H1 (cell line): Measurements from ENCODE around the gene KRCC1. TPM values are rescaled to one million over a fixed set of nuclear protein-coding genes. Genes with fewer than 3 reads are reported as not detected.
A peak's percentile ranks its signal among the peaks of the same experiment; 100 is the strongest.

Experiments
- CTCF ChIA-PET: fragments of 300-600 bp; sonication (Branson Sonifier 250); formaldehyde crosslinking; loops from one replicate; lab custom pipeline; 2021; ENCODE audit not compliant: partially characterized antibody; lab: Charles Lee
- POLR2A ChIA-PET: fragments of 300-600 bp; sonication (Branson Sonifier 250); formaldehyde crosslinking; loops from one replicate; lab custom pipeline; 2021; ENCODE audit warnings: inconsistent platforms; ENCODE audit not compliant: partially characterized antibody; lab: Charles Lee
- DNase-seq, 2 experiments: peaks; one replicate each; pipeline versions ENCODE4 v3.0.0 to v3.0.0-alpha.2; 2010 to 2022; ENCODE audit warnings: low spot score in 2 of 2, low read depth in 1 of 2, mixed read lengths in 1 of 2
- FAIRE-seq: peaks from 2 replicates; lab custom pipeline; 2011; peaks lifted over from hg19 to GRCh38; lab: Jason Lieb, UNC
- H2AFZ ChIP-seq: 2 replicates; pipeline ENCODE4 v1.8.1; 2012; ENCODE audit warnings: low read length, inconsistent platforms
- H2AK5ac ChIP-seq: 2 replicates; pipeline ENCODE4 v1.6.1; 2013; ENCODE audit warnings: low read depth, low read length
- H2BK120ac ChIP-seq: replicated peaks from 2 replicates; pipeline ENCODE3; 2013; ENCODE audit warnings: low read depth, low read length, inconsistent platforms
- H2BK12ac ChIP-seq: 2 replicates; pipeline ENCODE4 v1.6.1; 2013; ENCODE audit warnings: low read depth, low read length
- H2BK15ac ChIP-seq: 2 replicates; pipeline ENCODE4 v1.6.1; 2013; ENCODE audit warnings: low read length
- H2BK20ac ChIP-seq: 2 replicates; pipeline ENCODE4 v1.6.1; 2013; ENCODE audit warnings: low read length
- H2BK5ac ChIP-seq: 2 replicates; pipeline ENCODE4 v1.6.1; 2013; ENCODE audit warnings: low read depth, low read length
- H3K14ac ChIP-seq: 2 replicates; pipeline ENCODE4 v1.6.1; 2013; ENCODE audit warnings: inconsistent platforms; ENCODE audit not compliant: insufficient read length
- H3K18ac ChIP-seq: 2 replicates; pipeline ENCODE4 v1.6.1; 2013; ENCODE audit warnings: low read length; ENCODE audit errors: extremely low read depth
- H3K23ac ChIP-seq: 2 replicates; pipeline ENCODE4 v1.6.1; 2013; ENCODE audit warnings: inconsistent platforms; ENCODE audit not compliant: insufficient read length
- H3K23me2 ChIP-seq: 2 replicates; pipeline ENCODE4 v1.6.1; 2013; ENCODE audit warnings: low read depth, low read length
- H3K27ac ChIP-seq: 2 replicates; pipeline ENCODE4 v1.6.1; 2011; ENCODE audit warnings: low read depth, low read length, inconsistent platforms
- H3K27me3 ChIP-seq, 4 experiments: replicated peaks in 1 of 4; 1 replicate in 1 of 4; 2 replicates in 3 of 4; pipeline versions ENCODE4 v1.6.1 to v1.8.1; 2011 to 2013; ENCODE audit warnings: low read length in 3 of 4, mild to moderate bottlenecking in 3 of 4, inconsistent platforms in 2 of 4, mixed read lengths in 2 of 4, moderate library complexity in 1 of 4; ENCODE audit not compliant: control insufficient read depth in 3 of 4, insufficient read depth in 3 of 4; ENCODE audit errors: extremely low read depth in 1 of 4
- H3K36me3 ChIP-seq, 4 experiments: 2 replicates each; pipeline versions ENCODE4 v1.6.1 to v1.8.1; 2011 to 2013; ENCODE audit warnings: mild to moderate bottlenecking in 4 of 4, low read length in 3 of 4, moderate library complexity in 2 of 4, control low read depth in 1 of 4, inconsistent platforms in 1 of 4; ENCODE audit not compliant: insufficient read depth in 4 of 4, control insufficient read depth in 2 of 4
- H3K4ac ChIP-seq: replicated peaks from 2 replicates; pipeline ENCODE3; 2013; ENCODE audit warnings: low read length, low read depth, mixed read lengths, inconsistent platforms; ENCODE audit not compliant: insufficient read length
- H3K4me1 ChIP-seq, 4 experiments: replicated peaks in 1 of 4; 1 replicate in 1 of 4; 2 replicates in 3 of 4; pipeline versions ENCODE4 v1.6.1 to v1.8.1; 2011 to 2013; ENCODE audit warnings: low read length in 3 of 4, inconsistent platforms in 2 of 4, mixed read lengths in 1 of 4; ENCODE audit not compliant: insufficient read depth in 4 of 4, control insufficient read depth in 3 of 4
- H3K4me2 ChIP-seq, 2 experiments: 2 replicates each; pipeline versions ENCODE4 v1.6.1 to v1.8.1; 2011 to 2013; ENCODE audit warnings: low read depth in 2 of 2, low read length in 2 of 2, control low read depth in 1 of 2, inconsistent platforms in 1 of 2, mild to moderate bottlenecking in 1 of 2; ENCODE audit not compliant: insufficient read depth in 1 of 2
- H3K4me3 ChIP-seq, 4 experiments: fragments of 200-600, 300-600 bp in 1 of 4; sonication (generic), shearing (Covaris generic), sonication (Bioruptor Twin) in 1 of 4; 2 replicates each; pipeline versions ENCODE4 v1.5.1 to v1.8.1; 2011 to 2016; ENCODE audit warnings: low read length in 4 of 4, low read depth in 3 of 4, control low read depth in 2 of 4, inconsistent platforms in 2 of 4, mild to moderate bottlenecking in 2 of 4, mixed read lengths in 1 of 4, moderate library complexity in 1 of 4; ENCODE audit not compliant: insufficient read depth in 2 of 4; ENCODE audit errors: extremely low read depth in 1 of 4
- H3K56ac ChIP-seq: replicated peaks from 2 replicates; pipeline ENCODE3; 2013; ENCODE audit warnings: low read depth, mild to moderate bottlenecking, mixed read lengths, low read length, inconsistent platforms; ENCODE audit not compliant: insufficient read length
- H3K79me1 ChIP-seq: 2 replicates; pipeline ENCODE4 v1.6.1; 2013; ENCODE audit warnings: low read depth, low read length, control low read depth
- H3K79me2 ChIP-seq, 2 experiments: 2 replicates each; pipeline versions ENCODE4 v1.6.1 to v1.8.1; 2012 to 2013; ENCODE audit warnings: low read length in 2 of 2, mild to moderate bottlenecking in 2 of 2, inconsistent platforms in 1 of 2; ENCODE audit not compliant: insufficient read depth in 2 of 2, control insufficient read depth in 1 of 2
- H3K9ac ChIP-seq, 4 experiments: replicated peaks in 1 of 4; 1 replicate in 1 of 4; 2 replicates in 3 of 4; pipeline versions ENCODE4 v1.6.1 to v1.8.1; 2011 to 2013; ENCODE audit warnings: low read depth in 3 of 4, low read length in 3 of 4, control low read depth in 2 of 4, mild to moderate bottlenecking in 2 of 4, moderate library complexity in 2 of 4, inconsistent platforms in 1 of 4; ENCODE audit errors: extremely low read depth in 1 of 4
- H3K9me3 ChIP-seq, 2 experiments: 2 replicates each; pipeline versions ENCODE4 v1.6.1 to v1.8.1; 2012 to 2013; ENCODE audit warnings: mild to moderate bottlenecking in 2 of 2, moderate library complexity in 2 of 2, control low read depth in 1 of 2, inconsistent platforms in 1 of 2, low read depth in 1 of 2, low read length in 1 of 2, mixed read lengths in 1 of 2; ENCODE audit not compliant: insufficient read depth in 2 of 2
- H4K20me1 ChIP-seq, 2 experiments: replicated peaks in 1 of 2; 2 replicates each; pipeline versions ENCODE3 to v1.8.1; 2011 to 2013; ENCODE audit warnings: inconsistent platforms in 2 of 2, low read length in 2 of 2, mild to moderate bottlenecking in 1 of 2; ENCODE audit not compliant: insufficient read depth in 2 of 2, control insufficient read depth in 1 of 2
- H4K5ac ChIP-seq: 2 replicates; pipeline ENCODE4 v1.6.1; 2013; ENCODE audit warnings: low read length, low read depth, mixed read lengths, inconsistent platforms; ENCODE audit not compliant: insufficient read length
- H4K8ac ChIP-seq: 2 replicates; pipeline ENCODE4 v1.8.0; 2013; ENCODE audit warnings: mild to moderate bottlenecking, moderate library complexity, low read length, inconsistent platforms; ENCODE audit not compliant: insufficient read depth; ENCODE audit errors: extremely low read depth
- H4K91ac ChIP-seq: replicated peaks from 2 replicates; pipeline ENCODE3; 2013; ENCODE audit warnings: low read length, mixed read lengths, inconsistent platforms; ENCODE audit not compliant: insufficient read length
- ATF2 ChIP-seq: IDR thresholded peaks from 2 replicates; pipeline ENCODE4 v1.6.1; 2012; ENCODE audit warnings: low read length, inconsistent platforms
- CBX8 ChIP-seq: fragments of 300-800, 300-1000 bp; sonication (generic); IDR thresholded peaks from 2 replicates; pipeline ENCODE4 v1.7.1; 2016; ENCODE audit warnings: low read depth, low read length, borderline replicate concordance
- EP300 ChIP-seq, 2 experiments: IDR thresholded peaks; 1 replicate in 1 of 2; 2 replicates in 1 of 2; pipeline ENCODE4 v1.6.1; 2011 to 2012; ENCODE audit warnings: low read depth in 2 of 2, low read length in 2 of 2, mild to moderate bottlenecking in 2 of 2, borderline replicate concordance in 1 of 2, inconsistent platforms in 1 of 2, moderate library complexity in 1 of 2
- MAX ChIP-seq: IDR thresholded peaks from 2 replicates; pipeline ENCODE4 v1.6.1; 2012; ENCODE audit warnings: inconsistent platforms
- TAF1 ChIP-seq: IDR thresholded peaks from 2 replicates; pipeline ENCODE4 v1.6.1; 2011; ENCODE audit warnings: mild to moderate bottlenecking, low read depth, low read length
- USF2 ChIP-seq: IDR thresholded peaks from 2 replicates; pipeline ENCODE4 v1.6.1; 2011; ENCODE audit warnings: low read length, improper control_type of control experiment
- ZNF274 ChIP-seq: IDR thresholded peaks from 2 replicates; pipeline ENCODE4 v1.7.0; 2012; ENCODE audit warnings: low read length, borderline replicate concordance; ENCODE audit errors: extremely low read depth
- WGBS, 2 experiments: shearing (Covaris generic) in 1 of 2; methylation state at CpG; one replicate each; pipeline versions ENCODE4 v1.1.6 to v1.1.7; 2013 to 2015; ENCODE audit warnings: low lambda C conversion rate in 2 of 2, mixed read lengths in 2 of 2, inconsistent platforms in 1 of 2, low coverage in 1 of 2, missing lambda C conversion rate in 1 of 2; ENCODE audit not compliant: insufficient replicate concordance in 2 of 2, insufficient coverage in 1 of 2, insufficient read length in 1 of 2; ENCODE audit errors: extremely low coverage in 1 of 2, missing lambda C conversion rate in 1 of 2; 5-methylcytosine and 5-hydroxymethylcytosine counted together
- polyA plus RNA-seq, 7 experiments: library from polyadenylated mRNA; depleted of rRNA in 3 of 7; stranded (reverse) in 5 of 7; unstranded in 2 of 7; fragments of >200 nt in 5 of 7; fragments of 200-250 nt in 2 of 7; gene quantifications; 1 replicate in 5 of 7; 2 replicates in 1 of 7; 4 replicates in 1 of 7; pipeline versions ENCODE4 v1.2.1 to v1.2.3, GENCODE V29; 2011 to 2013; ENCODE audit warnings: missing spikeins in 2 of 7, mixed read lengths in 2 of 7
- total RNA-seq: library from RNA; stranded (reverse); fragmentation: NEBNext Ultra II Directional; extraction: Animal tissue kit (Norgen Biotek cat#: 25700); gene quantifications from 2 replicates; pipeline ENCODE4 v1.2.1, GENCODE V29; 2021

KRCC1 gene
- total and polyA plus RNA-seq, 2 of the 8 experiments (the other 6 are each of a cell fraction or from before 2014, with no cell fraction given), result 5.1 to 8.5 TPM

- Histone ChIP-seq H3K27ac (peak overlapping the region; percentile 97), H2BK120ac (no peak overlapping the region), H3K79me2 (no peaks in the 10 kb centered on the region), H2BK12ac (peak overlapping the region; percentile 85), H2AK5ac (no peak overlapping the region), H3K9me3 (no peaks in the 10 kb centered on the region), H3K9ac (peak overlapping the region; percentile 92 to 98 (median 96)), H3K56ac (peak overlapping the region; percentile 43), H3K79me1 (no peaks in the 10 kb centered on the region), H2AFZ (peak overlapping the region; percentile 86; the same call in 1 of the 2 replicates), H3K4me1 (peaks cover 9 to 18% (median 13%) of the 10 kb centered on the region in 4 experiments), H3K14ac (no peak overlapping the region), H3K4me2 (peak overlapping the region; percentile 84 to 85), H2BK20ac (peak overlapping the region; percentile 98; the same call in 1 of the 2 replicates), H3K23me2 (peaks cover 3% of the 10 kb centered on the region; the same call in 1 of the 2 replicates), H3K36me3 (no peaks in the 10 kb centered on the region), H3K4ac (no peak overlapping the region), H3K4me3 (peak overlapping the region; percentile 65 to 81 (median 72)), H2BK5ac (peak overlapping the region; percentile 100), H3K18ac (peak overlapping the region; percentile 96), H4K20me1 (no peaks in the 10 kb centered on the region), H2BK15ac (0 out of 2 replicates have a peak overlapping the region, but pooled peaks have one; percentile 88), H4K8ac (peak overlapping the region; percentile 76; the same call in 1 of the 2 replicates), H4K91ac (peak overlapping the region; percentile 77), H3K23ac (no peak overlapping the region), H4K5ac (peak overlapping the region; percentile 74), H3K27me3 (no peaks in the 10 kb centered on the region)
- FAIRE-seq, result no peak
- DNase-seq, result no peak
- POLR2A ChIA-PET, result interaction anchor here (0.6 to 5.3 kb wide), 30 partner anchors 9 to 1320 kb away, joined by 3 to 60 read pairs (median 5); partner anchors contain the start of gene THNSL2
- CTCF ChIA-PET, result interaction anchor here (1.2 kb wide), 1 partner anchor 174 kb away, joined by 3 read pairs; no protein-coding TSS in a partner anchor
- WGBS, 2 experiments, result 26% methylated on average over 37 of the region's 46 CpGs; no CpG with 5 or more reads in 1 of the 2 experiments
- TF ChIP-seq MAX, result peak; percentile 45; the same call in 1 of the 2 replicates
- peak; percentile 42 for TF ChIP-seq TAF1
- no peak for TF ChIP-seq ZNF274
- no peak for TF ChIP-seq USF2
- no peak for TF ChIP-seq ATF2
- TF ChIP-seq CBX8, result no peak
- no peak for TF ChIP-seq EP300 (IDR thresholded peaks at IDR 0.05; ENCODE audit: borderline replicate concordance in 1 of 2, low read depth in 2 of 2, low read length in 2 of 2)
These were observed 38.4 kb downstream of the KRCC1 start for GRCh38 chr2:88016960-88017779.
